Activated naive CD4-positive, alpha-beta T cell treated with anti-CD3 and anti-CD28 coated beads, Interleukin-2, amount 50 U/mL, for 24 hours (primary cell): Measurements from ENCODE around the gene RBBP4.

Source experiments
- H3K27ac Mint-ChIP-seq: one replicate; pipeline ENCODE4 v1.8.0; 2021; ENCODE audit warnings: mild to moderate bottlenecking, mixed read lengths
- H3K27me3 Mint-ChIP-seq: one replicate; pipeline ENCODE4 v1.8.0; 2021; ENCODE audit warnings: mixed read lengths
- H3K36me3 Mint-ChIP-seq: one replicate; pipeline ENCODE4 v1.8.0; 2021; ENCODE audit warnings: mixed read lengths
- H3K4me1 Mint-ChIP-seq: one replicate; pipeline ENCODE4 v1.8.0; 2021; ENCODE audit warnings: mixed read lengths
- H3K4me3 Mint-ChIP-seq: one replicate; pipeline ENCODE4 v1.8.0; 2021; ENCODE audit warnings: mild to moderate bottlenecking, mixed read lengths
- H3K9me3 Mint-ChIP-seq: one replicate; pipeline ENCODE4 v1.8.0; 2021; ENCODE audit warnings: mixed read lengths

The RBBP4 gene

GRCh38 chr1:32718527-32718926 is 67.5 kb downstream of the RBBP4 start:
- H3K27me3 Mint-ChIP-seq = peaks cover 1% of the 10 kb centered on the region
- H3K4me1 Mint-ChIP-seq = peaks cover 4% of the 10 kb centered on the region
- H3K36me3 Mint-ChIP-seq = no peaks in the 10 kb centered on the region

GRCh38 chr1:32719681-32720275 is 68.8 kb downstream of the RBBP4 start:
- H3K36me3 Mint-ChIP-seq = no peaks in the 10 kb centered on the region
- H3K27me3 Mint-ChIP-seq = peaks cover 1% of the 10 kb centered on the region

More at GRCh38 chr1:32718527-32718926, 67.5 kb downstream of the RBBP4 start:
- Mint-ChIP-seq H3K4me3 (no peak overlapping the region), H3K27ac (no peak overlapping the region), H3K9me3 (no peaks in the 10 kb centered on the region)

GRCh38 chr1:32724678-32725614 is 73.9 kb downstream of the RBBP4 start:
- Mint-ChIP-seq H3K4me3 (no peak overlapping the region), H3K9me3 (no peaks in the 10 kb centered on the region), H3K4me1 (peaks cover 15% of the 10 kb centered on the region), H3K27ac (peak overlapping the region; percentile 76), H3K36me3 (no peaks in the 10 kb centered on the region), H3K27me3 (peaks cover 1% of the 10 kb centered on the region)

More at GRCh38 chr1:32719681-32720275, 68.8 kb downstream of the RBBP4 start:
- Mint-ChIP-seq H3K4me1 (peaks cover 8% of the 10 kb centered on the region), H3K27ac (no peak overlapping the region), H3K4me3 (no peak overlapping the region), H3K9me3 (no peaks in the 10 kb centered on the region)

GRCh38 chr1:32725615-32725982 is 74.6 kb downstream of the RBBP4 start:
- Mint-ChIP-seq H3K27me3 (peaks cover 1% of the 10 kb centered on the region), H3K4me3 (no peak overlapping the region), H3K36me3 (no peaks in the 10 kb centered on the region), H3K9me3 (no peaks in the 10 kb centered on the region), H3K4me1 (peaks cover 15% of the 10 kb centered on the region), H3K27ac (peak overlapping the region; percentile 27)

- Mint-ChIP-seq H3K27ac (no peak overlapping the region), H3K27me3 (no peaks in the 10 kb centered on the region), H3K36me3 (no peaks in the 10 kb centered on the region), H3K4me1 (peaks cover 23% of the 10 kb centered on the region), H3K4me3 (no peak overlapping the region), H3K9me3 (no peaks in the 10 kb centered on the region)
Observed at GRCh38 chr1:32727876-32728275, 76.9 kb downstream of the RBBP4 start.

GRCh38 chr1:32728413-32729077 is 77.5 kb downstream of the RBBP4 start:
- peaks cover 23% of the 10 kb centered on the region for H3K4me1 Mint-ChIP-seq
- H3K27ac Mint-ChIP-seq = no peak overlapping the region
- no peak overlapping the region for H3K4me3 Mint-ChIP-seq
- no peaks in the 10 kb centered on the region for H3K36me3 Mint-ChIP-seq
- H3K27me3 Mint-ChIP-seq = no peaks in the 10 kb centered on the region
- H3K9me3 Mint-ChIP-seq = no peaks in the 10 kb centered on the region

GRCh38 chr1:32729254-32730046 is 78.4 kb downstream of the RBBP4 start:
- Mint-ChIP-seq H3K9me3 (no peaks in the 10 kb centered on the region), H3K27me3 (no peaks in the 10 kb centered on the region), H3K36me3 (no peaks in the 10 kb centered on the region), H3K27ac (no peak overlapping the region), H3K4me1 (peaks cover 23% of the 10 kb centered on the region), H3K4me3 (no peak overlapping the region)

GRCh38 chr1:32733582-32734321 is 82.7 kb downstream of the RBBP4 start:
- H3K27me3 Mint-ChIP-seq = no peaks in the 10 kb centered on the region
- no peak overlapping the region for H3K27ac Mint-ChIP-seq

More at GRCh38 chr1:32733582-32734321, 82.7 kb downstream of the RBBP4 start:
- Mint-ChIP-seq H3K4me1 (peaks cover 9% of the 10 kb centered on the region), H3K36me3 (no peaks in the 10 kb centered on the region), H3K9me3 (no peaks in the 10 kb centered on the region), H3K4me3 (no peak overlapping the region)
